Measurements from ENCODE around the gene AUH.

Gene AUH

DNA sequence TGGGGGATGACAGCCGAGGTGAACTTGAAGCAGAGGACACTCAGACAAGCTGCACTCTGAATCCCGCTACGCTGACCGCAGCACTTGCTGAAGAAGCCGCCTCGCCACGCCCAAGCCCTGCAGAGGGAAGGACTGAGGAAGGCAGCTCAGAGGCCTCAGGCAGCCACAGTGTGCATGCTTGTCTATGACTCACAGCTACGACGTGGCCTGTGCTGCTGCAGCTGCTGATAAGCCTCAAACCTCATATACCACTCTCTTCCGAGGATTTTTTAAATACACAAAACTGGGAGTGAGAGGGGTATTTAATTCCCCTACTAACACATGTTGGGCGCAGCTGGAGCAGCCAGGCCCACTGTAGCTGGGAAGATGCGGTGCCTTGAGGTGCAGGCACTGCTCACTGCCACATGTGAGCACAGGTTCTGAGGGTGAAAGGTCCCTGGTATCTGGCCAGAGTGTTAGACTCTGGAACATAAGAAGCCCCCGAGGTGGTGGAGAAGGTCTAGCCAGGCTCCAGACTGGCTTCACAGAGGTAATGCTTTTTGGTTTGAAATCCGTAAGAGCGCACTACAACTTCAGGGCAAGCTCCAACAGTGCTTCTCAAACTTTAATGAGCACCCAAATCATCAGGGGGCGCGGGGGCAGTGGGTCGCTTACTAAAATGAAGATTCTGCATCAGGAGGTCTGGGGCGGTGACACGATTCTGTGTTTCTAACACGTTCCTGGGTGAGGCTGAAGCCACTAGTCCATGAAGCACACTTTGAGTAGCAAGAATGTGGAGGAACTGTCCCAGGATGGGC, 196.8 kb downstream of the AUH start:
- DNase-seq (ENCODE audit: low read depth): peak; percentile 99

Data from ELR (cell line).